Frontal cortex (tissue), 4 donors: ENCODE measurements around the gene DROSHA. TPM values are rescaled to one million over a fixed set of nuclear protein-coding genes. Genes with fewer than 3 reads are reported as not detected.
"Not testable (repeated sequence)": the region's sequence is repeated elsewhere in the genome, so short reads cannot be mapped to it uniquely, and the experiment has no call there.

Experiments used
- DNase-seq, 2 donors: peaks; one replicate each; pipeline ENCODE4 v3.0.0; 2012; ENCODE audit warnings: low spot score in 2 of 2
- FAIRE-seq: peaks from 2 replicates; lab custom pipeline; 2012; peaks lifted over from hg19 to GRCh38; lab: Jason Lieb, UNC
- small RNA-seq: library from RNA; depleted of rRNA; stranded (forward); fragments of <200 nt; gene quantifications from one replicate; pipeline ENCODE3, GENCODE V24; 2014
- total RNA-seq: library from RNA; depleted of rRNA; stranded (reverse); fragments of >200 nt; gene quantifications from one replicate; pipeline ENCODE4 v1.2.3, GENCODE V29; 2014
- donor health status: control.
- donor health status: control.
- donor health status: control.

Gene DROSHA
- total RNA-seq, 1 donor from 2014 or later = 59.5 TPM

GRCh38 chr5:31361704-31362528, 170.0 kb downstream of the DROSHA start:
- not testable (repeated sequence) for FAIRE-seq, DNase-seq

GRCh38 chr5:31361234-31361633, 170.7 kb downstream of the DROSHA start:
- FAIRE-seq = no peak
- DNase-seq = no peak

- no peak for FAIRE-seq
- DNase-seq = no peak
Measured at GRCh38 chr5:31359839-31360238, 172.1 kb downstream of the DROSHA start.

GRCh38 chr5:31357038-31357437, 174.9 kb downstream of the DROSHA start:
- FAIRE-seq (no peak), DNase-seq (no peak)

GRCh38 chr5:31355337-31355736, 176.6 kb downstream of the DROSHA start:
- FAIRE-seq (no peak), DNase-seq (no peak)

Small RNA genes lying within 50 kb of the gene (small RNA-seq; reads per million reads assigned to genes)
- gene RF00019 = not detected

Other genes starting within 250 kb of the DROSHA start
- gene C5orf22, start 208 bp upstream of the DROSHA start, total RNA-seq = 23.2 TPM
- gene PDZD2, start 107.0 kb upstream of the DROSHA start, total RNA-seq = 14.7 TPM